HG02588 (cell line): ENCODE results near the gene DPP6.
"Not testable (repeated sequence)": the region's sequence is repeated elsewhere in the genome, so short reads cannot be mapped to it uniquely, and the experiment has no call there.

Experiments
- ATAC-seq: cut with Tn5 transposase; IDR thresholded peaks from one replicate; pipeline ENCODE4 v1.9.1; 2021; ENCODE audit warnings: mild to moderate bottlenecking, moderate library complexity; ENCODE audit not compliant: unreplicated experiment

The DPP6 gene

GRCh38 chr7:154072395-154073181, 20.4 kb downstream of the DPP6 start:
- ATAC-seq: not testable (repeated sequence)

GRCh38 chr7:154078523-154078922, 26.3 kb downstream of the DPP6 start:
- not testable (repeated sequence) for ATAC-seq

GRCh38 chr7:154080249-154080648, 28.1 kb downstream of the DPP6 start:
- not testable (repeated sequence) for ATAC-seq

GRCh38 chr7:154087037-154087725, 35.0 kb downstream of the DPP6 start:
- ATAC-seq: not testable (repeated sequence)

- not testable (repeated sequence) for ATAC-seq
These were observed 39.9 kb downstream of the DPP6 start for GRCh38 chr7:154092093-154092492.

GRCh38 chr7:154095201-154095600, 43.0 kb downstream of the DPP6 start:
- not testable (repeated sequence) for ATAC-seq

GRCh38 chr7:154105063-154105462, 52.9 kb downstream of the DPP6 start:
- not testable (repeated sequence) for ATAC-seq

- not testable (repeated sequence) for ATAC-seq
These were observed 57.4 kb downstream of the DPP6 start for GRCh38 chr7:154109615-154110014.

GRCh38 chr7:154113732-154114351, 61.6 kb downstream of the DPP6 start:
- ATAC-seq: not testable (repeated sequence)

GRCh38 chr7:154117411-154118390, 65.5 kb downstream of the DPP6 start:
- ATAC-seq: not testable (repeated sequence)

- not testable (repeated sequence) for ATAC-seq
These were observed 68.6 kb downstream of the DPP6 start for GRCh38 chr7:154120825-154121224.

GRCh38 chr7:154122720-154123119, 70.5 kb downstream of the DPP6 start:
- ATAC-seq: not testable (repeated sequence)

GRCh38 chr7:154123397-154123796, 71.2 kb downstream of the DPP6 start:
- ATAC-seq: not testable (repeated sequence)

GRCh38 chr7:154129142-154129541, 76.9 kb downstream of the DPP6 start:
- not testable (repeated sequence) for ATAC-seq

GRCh38 chr7:154132617-154133016, 80.4 kb downstream of the DPP6 start:
- not testable (repeated sequence) for ATAC-seq

- not testable (repeated sequence) for ATAC-seq
These were observed 81.6 kb downstream of the DPP6 start for GRCh38 chr7:154133703-154134277.

- not testable (repeated sequence) for ATAC-seq
These were observed 82.5 kb downstream of the DPP6 start for GRCh38 chr7:154134698-154135097.

GRCh38 chr7:154135646-154136045, 83.4 kb downstream of the DPP6 start:
- ATAC-seq: not testable (repeated sequence)

- not testable (repeated sequence) for ATAC-seq
These were observed 93.9 kb downstream of the DPP6 start for GRCh38 chr7:154145922-154146706.
